Smooth muscle cell (in vitro differentiated cells): ENCODE data around the gene CHPF. TPM values are rescaled to one million over a fixed set of nuclear protein-coding genes. Genes with fewer than 3 reads are reported as not detected.

Source experiments
- DNase-seq: peaks from one replicate; lab custom pipeline; 2025; ENCODE audit not compliant: unreplicated experiment; lab: John Stamatoyannopoulos, UW
- H2AFZ ChIP-seq: fragments of 200-600 bp; sonication (generic); 2 replicates; pipeline ENCODE4 v1.6.0; 2016; ENCODE audit warnings: antibody characterized with exemption, low read depth, mild to moderate bottlenecking
- H3F3A ChIP-seq: fragments of 200-600 bp; sonication (generic); 2 replicates; pipeline ENCODE4 v1.6.0; 2017; ENCODE audit warnings: antibody characterized with exemption, low read depth
- H3K27ac ChIP-seq: fragments of 200-600 bp; sonication (generic); 2 replicates; pipeline ENCODE4 v1.5.1; 2016; ENCODE audit warnings: low read depth, mild to moderate bottlenecking
- H3K27me3 ChIP-seq: fragments of 200-600 bp; sonication (generic); 2 replicates; pipeline ENCODE4 v1.6.1; 2016; ENCODE audit warnings: low read depth, mild to moderate bottlenecking
- H3K36me3 ChIP-seq: fragments of 200-600 bp; sonication (generic); 2 replicates; pipeline ENCODE4 v1.5.1; 2016; ENCODE audit warnings: low read depth
- H3K4me1 ChIP-seq: fragments of 200-600 bp; sonication (generic); 2 replicates; pipeline ENCODE4 v1.5.1; 2016; ENCODE audit warnings: low read depth
- H3K4me2 ChIP-seq: fragments of 200-600 bp; sonication (generic); 2 replicates; pipeline ENCODE4 v1.6.0; 2016; ENCODE audit warnings: mild to moderate bottlenecking
- H3K4me3 ChIP-seq: fragments of 200-600 bp; sonication (generic); 2 replicates; pipeline ENCODE4 v1.5.1; 2016; ENCODE audit warnings: mild to moderate bottlenecking
- H3K79me2 ChIP-seq: fragments of 200-600 bp; sonication (generic); 2 replicates; pipeline ENCODE4 v1.6.0; 2016; ENCODE audit warnings: low read depth, mild to moderate bottlenecking
- H3K9ac ChIP-seq: fragments of 200-600 bp; sonication (generic); 2 replicates; pipeline ENCODE4 v1.6.0; 2016; ENCODE audit warnings: low read depth
- H3K9me3 ChIP-seq: fragments of 200-600 bp; sonication (generic); replicated peaks from 2 replicates; pipeline ENCODE4 v1.5.1; 2016; ENCODE audit warnings: low read depth
- H4K20me1 ChIP-seq: fragments of 200-600 bp; sonication (generic); 2 replicates; pipeline ENCODE4 v1.6.0; 2016; ENCODE audit warnings: low read depth
- WGBS: methylation state at CpG from one replicate; pipeline ENCODE4 v1.1.7; 2016; ENCODE audit warnings: low lambda C conversion rate; 5-methylcytosine and 5-hydroxymethylcytosine counted together
- polyA plus RNA-seq: library from polyadenylated mRNA; unstranded; fragments of >200 nt; fragmentation: Nextera tagmentation; extraction: Ambion mirVana; gene quantifications from 2 replicates; pipeline ENCODE4 v1.2.1, GENCODE V29; 2016
- total RNA-seq: library from RNA; depleted of rRNA; stranded (reverse); fragments of >200 nt; gene quantifications from 2 replicates; pipeline ENCODE4 v1.2.3, GENCODE V29; 2014
- TF ChIP-seq, protein P1 (sequence below): fragments of 200-600 bp; sonication (generic); IDR thresholded peaks from 2 replicates; pipeline ENCODE4 v1.5.1; 2017; ENCODE audit warnings: borderline replicate concordance, mild to moderate bottlenecking, antibody characterized with exemption; ENCODE audit not compliant: insufficient read depth, poor library complexity, severe bottlenecking

The CHPF gene
- total and polyA plus RNA-seq, 2 experiments from 2014 or later: 141 to 344 TPM

DNA sequence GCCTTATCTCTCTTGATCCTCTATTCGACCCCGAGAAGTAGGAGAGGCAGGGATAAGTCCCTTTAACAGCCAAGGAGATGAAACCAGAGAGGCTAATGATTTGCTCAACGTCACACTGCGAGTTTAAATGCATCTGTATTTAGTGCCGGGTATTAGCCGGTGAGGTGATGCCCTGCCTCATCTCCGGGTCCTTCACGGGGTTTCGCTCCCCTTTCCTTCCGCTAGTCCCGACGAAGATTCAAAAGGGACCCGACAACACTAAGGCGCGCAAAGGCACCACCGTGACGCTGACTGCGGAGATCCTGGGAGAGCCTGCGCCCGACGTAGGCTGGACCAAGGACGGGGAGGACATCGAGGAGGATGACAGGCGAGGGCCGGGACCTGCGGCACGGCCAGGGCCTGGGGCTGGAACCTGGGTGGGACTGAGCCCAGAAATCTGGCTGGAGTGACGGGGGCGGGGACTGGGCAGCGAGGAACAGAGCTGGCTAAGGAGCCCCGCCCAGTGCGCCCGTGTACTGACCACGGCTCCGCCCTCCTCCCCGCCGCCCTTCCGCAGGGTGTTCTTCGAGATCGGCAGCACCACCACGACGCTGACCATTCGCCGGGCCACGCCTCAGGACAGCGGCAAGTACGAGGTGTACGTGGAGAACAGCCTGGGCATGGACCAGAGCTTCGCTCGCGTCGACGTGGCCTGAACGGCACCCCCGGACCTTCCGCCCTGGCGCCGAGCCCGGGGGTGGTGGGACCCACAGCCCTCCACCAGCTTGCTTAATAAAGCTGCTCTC lies 45.9 kb downstream of the CHPF start:
- H3K4me2 ChIP-seq: peak overlapping the region; percentile 89
- WGBS: 6% methylated on average over 59 of the region's 59 CpGs
- no peaks in the 10 kb centered on the region for H3F3A ChIP-seq
- peak overlapping the region; percentile 73 for H3K27ac ChIP-seq
- DNase-seq: peak; percentile 72
- H3K4me1 ChIP-seq: peaks cover 13% of the 10 kb centered on the region
- peak overlapping the region; percentile 67 for H2AFZ ChIP-seq
- H3K9ac ChIP-seq: no peak overlapping the region
- no peaks in the 10 kb centered on the region for H4K20me1 ChIP-seq
- H3K27me3 ChIP-seq: peaks cover 16% of the 10 kb centered on the region
- no peaks in the 10 kb centered on the region for H3K9me3 ChIP-seq
- TF ChIP-seq, protein P1, sequence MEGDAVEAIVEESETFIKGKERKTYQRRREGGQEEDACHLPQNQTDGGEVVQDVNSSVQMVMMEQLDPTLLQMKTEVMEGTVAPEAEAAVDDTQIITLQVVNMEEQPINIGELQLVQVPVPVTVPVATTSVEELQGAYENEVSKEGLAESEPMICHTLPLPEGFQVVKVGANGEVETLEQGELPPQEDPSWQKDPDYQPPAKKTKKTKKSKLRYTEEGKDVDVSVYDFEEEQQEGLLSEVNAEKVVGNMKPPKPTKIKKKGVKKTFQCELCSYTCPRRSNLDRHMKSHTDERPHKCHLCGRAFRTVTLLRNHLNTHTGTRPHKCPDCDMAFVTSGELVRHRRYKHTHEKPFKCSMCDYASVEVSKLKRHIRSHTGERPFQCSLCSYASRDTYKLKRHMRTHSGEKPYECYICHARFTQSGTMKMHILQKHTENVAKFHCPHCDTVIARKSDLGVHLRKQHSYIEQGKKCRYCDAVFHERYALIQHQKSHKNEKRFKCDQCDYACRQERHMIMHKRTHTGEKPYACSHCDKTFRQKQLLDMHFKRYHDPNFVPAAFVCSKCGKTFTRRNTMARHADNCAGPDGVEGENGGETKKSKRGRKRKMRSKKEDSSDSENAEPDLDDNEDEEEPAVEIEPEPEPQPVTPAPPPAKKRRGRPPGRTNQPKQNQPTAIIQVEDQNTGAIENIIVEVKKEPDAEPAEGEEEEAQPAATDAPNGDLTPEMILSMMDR: no peak
- H3K4me3 ChIP-seq: peak overlapping the region; percentile 73
- H3K79me2 ChIP-seq: peaks cover 4% of the 10 kb centered on the region
- no peaks in the 10 kb centered on the region for H3K36me3 ChIP-seq

DNA sequence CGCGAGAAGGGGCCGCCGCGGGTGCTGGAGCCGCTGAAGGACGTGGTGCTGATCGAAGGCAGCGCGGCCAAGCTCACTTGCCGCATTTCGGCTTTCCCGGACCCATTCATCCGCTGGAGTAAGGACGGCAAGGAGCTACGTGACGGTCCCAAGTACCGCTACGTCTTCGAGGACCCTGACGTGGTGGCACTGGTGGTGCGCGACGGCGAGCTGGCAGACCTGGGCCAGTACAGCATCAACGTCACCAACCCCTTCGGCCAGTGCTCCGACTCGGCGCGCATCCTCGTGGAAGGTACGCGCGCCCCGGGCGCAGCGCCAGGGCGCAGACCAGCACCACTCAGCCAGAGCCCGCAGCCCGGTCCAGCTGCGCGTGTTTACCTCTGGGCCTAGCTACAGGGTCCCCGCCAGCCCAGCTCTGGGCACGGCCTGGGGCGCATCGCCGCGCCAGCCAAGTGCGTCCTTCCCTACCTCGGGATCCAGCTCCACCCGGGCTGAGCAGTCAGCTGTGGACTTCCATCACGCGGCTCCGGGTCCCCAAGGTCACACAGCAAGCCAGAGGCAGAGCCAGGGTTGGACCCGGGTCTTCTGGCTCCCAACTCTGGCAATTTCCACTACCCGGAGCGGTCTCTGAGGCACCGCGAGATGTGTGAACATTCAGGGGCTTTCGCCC lies 46.6 kb downstream of the CHPF start:
- H3K27me3 ChIP-seq: peaks cover 20% of the 10 kb centered on the region
- no peaks in the 10 kb centered on the region for H3K9me3 ChIP-seq
- no peaks in the 10 kb centered on the region for H3K36me3 ChIP-seq
- no peaks in the 10 kb centered on the region for H3F3A ChIP-seq
- H3K9ac ChIP-seq: no peak overlapping the region
- no peaks in the 10 kb centered on the region for H4K20me1 ChIP-seq
- TF ChIP-seq, protein P1: no peak
- DNase-seq: no peak
- no peak overlapping the region for H3K4me3 ChIP-seq
- WGBS: 26% methylated on average over 61 of the region's 61 CpGs
- H3K79me2 ChIP-seq: peaks cover 4% of the 10 kb centered on the region
- no peak overlapping the region for H2AFZ ChIP-seq
- H3K27ac ChIP-seq: no peak overlapping the region
- peaks cover 13% of the 10 kb centered on the region for H3K4me1 ChIP-seq
- peak overlapping the region; percentile 89 for H3K4me2 ChIP-seq

DNA sequence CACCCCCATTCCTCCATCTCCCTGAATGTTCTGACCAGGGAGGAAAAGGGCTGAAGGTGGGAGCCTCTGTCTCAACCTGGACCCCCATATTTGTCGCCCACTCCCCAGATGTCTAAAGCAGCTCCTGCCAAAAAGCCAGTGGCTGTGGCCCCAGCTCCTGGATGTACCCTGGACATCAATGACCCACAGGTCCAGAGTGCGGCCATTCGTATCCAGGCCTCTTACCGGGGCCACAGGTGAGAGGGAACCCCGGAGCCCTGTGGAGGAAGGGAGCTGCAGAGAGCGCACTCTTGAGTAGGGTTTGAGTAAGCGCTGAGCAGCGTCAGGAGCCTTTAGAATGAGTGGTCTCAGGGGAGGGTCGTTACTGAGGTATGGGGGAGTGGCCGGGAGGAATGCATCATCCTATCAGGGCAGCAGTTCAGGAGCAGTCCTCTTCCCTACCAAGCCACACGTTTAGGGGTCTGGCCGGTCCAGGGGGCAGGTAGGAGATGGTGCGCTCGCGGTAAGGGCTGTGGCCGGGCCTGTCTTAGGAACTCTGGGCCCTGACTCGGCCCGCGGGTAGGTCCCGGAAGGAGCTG lies 47.3 kb downstream of the CHPF start:
- Histone ChIP-seq H3K27me3 (peaks cover 20% of the 10 kb centered on the region), H3K79me2 (peaks cover 4% of the 10 kb centered on the region), H3K9ac (no peak overlapping the region), H3K9me3 (no peaks in the 10 kb centered on the region), H3K4me1 (peaks cover 13% of the 10 kb centered on the region), H3K4me2 (no peak overlapping the region), H3K27ac (no peak overlapping the region), H3F3A (no peaks in the 10 kb centered on the region), H3K4me3 (no peak overlapping the region), H3K36me3 (no peaks in the 10 kb centered on the region), H4K20me1 (no peaks in the 10 kb centered on the region), H2AFZ (no peak overlapping the region)
- WGBS: 45% methylated on average over 19 of the region's 20 CpGs
- no peak for DNase-seq
- TF ChIP-seq, protein P1: no peak
